Neuronal stem cell (in vitro differentiated cells): Measurements from ENCODE around the gene SNAP25. TPM values are rescaled to one million over a fixed set of nuclear protein-coding genes. Genes with fewer than 3 reads are reported as not detected.

ENCODE experiments used
- small RNA-seq: library from polyadenylated mRNA; stranded (forward); fragments of <200 nt; extraction: miRNeasy Mini kit (QIAGEN cat#:217004); gene quantifications from one replicate; pipeline ENCODE3, GENCODE V24; 2013; ENCODE audit not compliant: insufficient read depth

The SNAP25 gene

Small RNA genes lying within 50 kb of the gene (small RNA-seq; reads per million reads assigned to genes)
- gene HIGD1AP15: not detected
